NCI-H128 (cell line): ENCODE results near the gene IRAK4.

ENCODE experiments used
- DNase-seq: peaks from one replicate; lab custom pipeline; 2025; ENCODE audit not compliant: unreplicated experiment; lab: John Stamatoyannopoulos, UW

IRAK4 gene

GRCh38 chr12:43835656-43836474, 77.1 kb downstream of the IRAK4 start, which contains the start of gene TMEM117:
TSS of gene TMEM117 (plus strand) at chr12:43836081.
- DNase-seq: no peak

GRCh38 chr12:43836475-43836989, 77.8 kb downstream of the IRAK4 start:
- no peak for DNase-seq
